Measurements from ENCODE around the gene PRKAG2.

DNA sequence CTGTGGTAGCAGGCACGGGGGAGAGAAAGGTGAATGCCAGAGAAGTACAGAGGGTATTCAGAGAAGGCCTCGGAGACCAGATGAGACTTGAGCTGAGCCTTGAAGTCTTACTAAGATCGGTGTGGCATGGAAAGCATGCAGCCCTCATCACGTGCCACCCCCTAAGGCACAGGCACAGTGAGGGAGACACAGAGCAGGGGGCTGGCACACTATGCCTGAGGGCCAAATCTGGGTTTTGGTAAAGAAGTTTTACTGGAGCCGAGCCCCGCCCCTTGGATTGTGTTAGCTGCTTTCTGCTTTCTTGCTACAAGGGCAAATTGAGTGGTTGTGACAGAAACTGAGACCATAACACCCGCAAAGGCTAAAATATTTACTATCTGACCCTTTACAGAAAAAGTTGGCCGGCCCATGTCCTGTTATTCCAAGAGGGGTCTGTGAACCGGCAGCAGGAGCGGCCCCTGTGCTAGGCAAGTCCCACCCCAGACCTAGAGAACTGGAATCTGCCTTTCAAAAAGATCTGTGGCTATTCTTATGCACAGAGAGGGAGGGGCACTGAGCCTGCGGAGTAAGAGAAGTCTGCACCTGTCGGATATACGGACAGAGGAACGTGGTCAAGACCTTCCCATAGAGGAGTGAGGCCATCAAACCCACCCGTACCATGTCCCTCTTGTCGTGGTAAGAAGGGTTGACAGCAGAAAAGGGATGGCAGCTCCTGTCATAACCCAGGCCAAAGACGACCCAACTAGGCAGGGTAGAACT, 247.9 kb downstream of the PRKAG2 start:
- TF ChIP-seq, protein P1, sequence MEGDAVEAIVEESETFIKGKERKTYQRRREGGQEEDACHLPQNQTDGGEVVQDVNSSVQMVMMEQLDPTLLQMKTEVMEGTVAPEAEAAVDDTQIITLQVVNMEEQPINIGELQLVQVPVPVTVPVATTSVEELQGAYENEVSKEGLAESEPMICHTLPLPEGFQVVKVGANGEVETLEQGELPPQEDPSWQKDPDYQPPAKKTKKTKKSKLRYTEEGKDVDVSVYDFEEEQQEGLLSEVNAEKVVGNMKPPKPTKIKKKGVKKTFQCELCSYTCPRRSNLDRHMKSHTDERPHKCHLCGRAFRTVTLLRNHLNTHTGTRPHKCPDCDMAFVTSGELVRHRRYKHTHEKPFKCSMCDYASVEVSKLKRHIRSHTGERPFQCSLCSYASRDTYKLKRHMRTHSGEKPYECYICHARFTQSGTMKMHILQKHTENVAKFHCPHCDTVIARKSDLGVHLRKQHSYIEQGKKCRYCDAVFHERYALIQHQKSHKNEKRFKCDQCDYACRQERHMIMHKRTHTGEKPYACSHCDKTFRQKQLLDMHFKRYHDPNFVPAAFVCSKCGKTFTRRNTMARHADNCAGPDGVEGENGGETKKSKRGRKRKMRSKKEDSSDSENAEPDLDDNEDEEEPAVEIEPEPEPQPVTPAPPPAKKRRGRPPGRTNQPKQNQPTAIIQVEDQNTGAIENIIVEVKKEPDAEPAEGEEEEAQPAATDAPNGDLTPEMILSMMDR (IDR thresholded peaks at IDR 0.05; ENCODE audit: low read depth, low read length, poor library complexity, severe bottlenecking), result no peak
- no peak for TF ChIP-seq EZH2phosphoT487 (IDR thresholded peaks at IDR 0.05; ENCODE audit: borderline replicate concordance, low read length)

All from DOHH2 (cell line).